Measurements from ENCODE around the gene SNHG17.

DNA sequence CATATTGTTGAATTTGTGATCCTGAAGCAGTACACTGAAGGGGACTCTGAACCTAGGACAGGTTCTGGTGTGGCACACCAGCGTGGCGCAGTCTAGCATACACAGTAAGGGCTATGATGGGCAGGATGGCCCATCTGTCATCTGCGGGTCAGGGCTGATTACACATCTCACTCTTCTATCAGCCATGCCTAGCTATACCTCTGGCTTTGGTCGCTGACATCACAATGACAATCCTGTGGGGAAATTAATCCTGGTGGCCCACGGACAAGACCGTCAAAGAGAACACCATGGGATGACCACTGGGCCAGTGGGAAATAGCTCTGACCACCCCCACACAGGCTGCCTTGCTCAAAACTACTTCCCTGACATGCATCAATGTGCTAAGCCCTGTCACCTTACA lies 2.8 kb downstream of the SNHG17 start:
- TF ChIP-seq CTCF (IDR thresholded peaks at IDR 0.05 in 4 of 5, conservative IDR thresholded peaks at IDR 0.05 in 1 of 5) (no peak), POLR2A (IDR thresholded peaks at IDR 0.05) (no peak)

All from gastrocnemius medialis (tissue), 4 donors.